Spinal cord (tissue), 10 donors: ENCODE data around the gene PRM2. TPM values are rescaled to one million over a fixed set of nuclear protein-coding genes. Genes with fewer than 3 reads are reported as not detected.

ENCODE experiments used
- DNase-seq, 6 donors: peaks; one replicate each; pipeline versions ENCODE4 v3.0.0 to v3.0.0-alpha.2; 2013 to 2015; ENCODE audit warnings: low spot score in 6 of 6, low read depth in 4 of 6
- H3K27ac ChIP-seq: one replicate; pipeline ENCODE4 v1.5.1; 2013; ENCODE audit warnings: low read depth, low read length, control low read depth
- H3K27me3 ChIP-seq: one replicate; pipeline ENCODE4 v1.6.1; 2013; ENCODE audit warnings: low read length; ENCODE audit not compliant: control insufficient read depth, insufficient read depth
- H3K36me3 ChIP-seq: one replicate; pipeline ENCODE4 v1.6.1; 2013; ENCODE audit warnings: low read length; ENCODE audit not compliant: control insufficient read depth, insufficient read depth
- H3K4me1 ChIP-seq: one replicate; pipeline ENCODE4 v1.6.1; 2013; ENCODE audit warnings: low read length; ENCODE audit not compliant: control insufficient read depth, insufficient read depth
- H3K4me3 ChIP-seq: one replicate; pipeline ENCODE4 v1.5.1; 2013; ENCODE audit warnings: low read depth, low read length, control low read depth
- H3K9me3 ChIP-seq: one replicate; pipeline ENCODE4 v1.6.1; 2013; ENCODE audit warnings: low read length; ENCODE audit not compliant: control insufficient read depth, insufficient read depth
- WGBS: methylation state at CpG from one replicate; pipeline ENCODE4 v1.1.5; 2013; ENCODE audit warnings: missing lambda C conversion rate; ENCODE audit not compliant: insufficient coverage; 5-methylcytosine and 5-hydroxymethylcytosine counted together
- polyA plus RNA-seq, 2 donors: library from polyadenylated mRNA; unstranded; fragments of 120-200 nt; gene quantifications; one replicate each; pipeline ENCODE4 v1.2.1, GENCODE V29; 2013; ENCODE audit not compliant: insufficient read length in 2 of 2
- total RNA-seq, 2 donors: library from RNA; depleted of rRNA in 1 of 2; stranded (reverse); fragments of 120-200 nt in 1 of 2; fragments of >200 nt in 1 of 2; gene quantifications; one replicate each; pipeline versions ENCODE4 v1.2.3 to v1.2.4, GENCODE V29; 2013 to 2014
- donor health status: healthy.

PRM2 gene
- total and polyA plus RNA-seq, 4 donors, result not detected

- WGBS, result 74% methylated on average over 15 of the region's 15 CpGs
Observed at GRCh38 chr16:11308493-11309283, 32.4 kb upstream of the PRM2 start.

GRCh38 chr16:11307639-11308492 lies 31.6 kb upstream of the PRM2 start:
- Histone ChIP-seq H3K27me3 (no peaks in the 10 kb centered on the region), H3K9me3 (no peaks in the 10 kb centered on the region), H3K36me3 (no peaks in the 10 kb centered on the region), H3K4me1 (no peaks in the 10 kb centered on the region), H3K27ac (no peak overlapping the region), H3K4me3 (no peak overlapping the region)
- no peak for DNase-seq
- WGBS, result 83% methylated on average over 19 of the region's 21 CpGs

More at GRCh38 chr16:11308493-11309283, 32.4 kb upstream of the PRM2 start:
- H3K4me3 ChIP-seq, result no peak overlapping the region
- DNase-seq, result no peak
- no peak overlapping the region for H3K27ac ChIP-seq
- no peaks in the 10 kb centered on the region for H3K27me3 ChIP-seq
- H3K9me3 ChIP-seq, result no peaks in the 10 kb centered on the region
- no peaks in the 10 kb centered on the region for H3K36me3 ChIP-seq
- no peaks in the 10 kb centered on the region for H3K4me1 ChIP-seq

- no peak for DNase-seq
- Histone ChIP-seq H3K4me3 (no peak overlapping the region), H3K27ac (no peak overlapping the region), H3K4me1 (no peaks in the 10 kb centered on the region), H3K9me3 (no peaks in the 10 kb centered on the region), H3K27me3 (no peaks in the 10 kb centered on the region), H3K36me3 (no peaks in the 10 kb centered on the region)
- WGBS, result 89% methylated on average over 4 of the region's 7 CpGs
Observed at GRCh38 chr16:11306997-11307638, 30.8 kb upstream of the PRM2 start.

GRCh38 chr16:11306381-11306780 lies 30.1 kb upstream of the PRM2 start:
- 76% methylated on average over 3 of the region's 8 CpGs for WGBS
- no peaks in the 10 kb centered on the region for H3K27me3 ChIP-seq
- H3K4me1 ChIP-seq, result no peaks in the 10 kb centered on the region
- H3K27ac ChIP-seq, result no peak overlapping the region
- H3K36me3 ChIP-seq, result no peaks in the 10 kb centered on the region
- no peak for DNase-seq
- no peak overlapping the region for H3K4me3 ChIP-seq
- no peaks in the 10 kb centered on the region for H3K9me3 ChIP-seq

GRCh38 chr16:11303405-11304138 lies 27.3 kb upstream of the PRM2 start:
- Histone ChIP-seq H3K4me3 (no peak overlapping the region), H3K27me3 (no peaks in the 10 kb centered on the region), H3K4me1 (no peaks in the 10 kb centered on the region), H3K9me3 (no peaks in the 10 kb centered on the region), H3K36me3 (no peaks in the 10 kb centered on the region), H3K27ac (no peak overlapping the region)
- WGBS, result 77% methylated on average over 18 of the region's 18 CpGs
- DNase-seq, result no peak

GRCh38 chr16:11302977-11303376 lies 26.7 kb upstream of the PRM2 start:
- H3K27ac ChIP-seq, result no peak overlapping the region
- no peaks in the 10 kb centered on the region for H3K27me3 ChIP-seq

GRCh38 chr16:11301645-11302501 lies 25.6 kb upstream of the PRM2 start:
- Histone ChIP-seq H3K9me3 (no peaks in the 10 kb centered on the region), H3K4me3 (no peak overlapping the region), H3K27me3 (no peaks in the 10 kb centered on the region), H3K4me1 (peaks cover 10% of the 10 kb centered on the region), H3K36me3 (no peaks in the 10 kb centered on the region), H3K27ac (no peak overlapping the region)
- 79% methylated on average over 2 of the region's 4 CpGs for WGBS
- DNase-seq, result no peak

More at GRCh38 chr16:11302977-11303376, 26.7 kb upstream of the PRM2 start:
- Histone ChIP-seq H3K4me3 (no peak overlapping the region), H3K9me3 (no peaks in the 10 kb centered on the region), H3K36me3 (no peaks in the 10 kb centered on the region), H3K4me1 (peaks cover under 1% of the 10 kb centered on the region)
- no peak for DNase-seq
- 73% methylated on average over 2 of the region's 4 CpGs for WGBS

GRCh38 chr16:11300560-11300892 lies 24.2 kb upstream of the PRM2 start:
- no peak for DNase-seq
- no peaks in the 10 kb centered on the region for H3K36me3 ChIP-seq
- H3K27me3 ChIP-seq, result no peaks in the 10 kb centered on the region
- no peaks in the 10 kb centered on the region for H3K9me3 ChIP-seq
- H3K27ac ChIP-seq, result no peak overlapping the region
- WGBS, result 62% methylated on average over 6 of the region's 7 CpGs
- no peak overlapping the region for H3K4me3 ChIP-seq
- H3K4me1 ChIP-seq, result peaks cover 10% of the 10 kb centered on the region
